ENCODE measurements around the gene CASZ1. TPM values are rescaled to one million over a fixed set of nuclear protein-coding genes. Genes with fewer than 3 reads are reported as not detected.

Gene CASZ1
- total RNA-seq, 1 experiment from 2014 or later = 27.8 TPM

GRCh38 chr1:10784998-10785727 lies 11.3 kb downstream of the CASZ1 start:
- CTCF ChIA-PET = no interaction called here
- Histone ChIP-seq H3K4me1 (ENCODE audit: control insufficient read depth, insufficient read depth, low read length) (peaks cover 40% of the 10 kb centered on the region), H3K9me3 (ENCODE audit: control insufficient read depth, insufficient read depth, low read depth, low read length) (no peaks in the 10 kb centered on the region), H3K27me3 (ENCODE audit: control insufficient read depth, insufficient read depth, low read length) (no peaks in the 10 kb centered on the region), H3K27ac (ENCODE audit: low read length) (peak overlapping the region; percentile 9; the same call in 1 of the 2 replicates), H3K4me3 (ENCODE audit: low read depth in 2 of 2, low read length in 2 of 2) (no peak overlapping the region), H3K36me3 (ENCODE audit: control insufficient read depth, insufficient read depth, low read length) (no peaks in the 10 kb centered on the region)
- in situ Hi-C loops (cut with HindIII; ENCODE audit: low pct_unique_long_range_greater_than_20kb, low sequenced_read_pairs) (no loop called here), intact Hi-C loops (cut with micrococcal nuclease; ENCODE audit: unreplicated experiment) (no loop called here)
- TF ChIP-seq SIN3A (IDR thresholded peaks at IDR 0.05; ENCODE audit: borderline replicate concordance, insufficient read depth, low read depth, low read length) (no peak), POLR2AphosphoS5 (IDR thresholded peaks at IDR 0.05; ENCODE audit: low read depth, low read length) (no peak), CTCF (IDR thresholded peaks at IDR 0.05) (no peak), REST (IDR thresholded peaks at IDR 0.05; ENCODE audit: insufficient read depth in 1 of 2, low read depth in 2 of 2, low read length in 1 of 2) (no peak), TCF7L2 (IDR thresholded peaks at IDR 0.05; ENCODE audit: low read depth, low read length) (no peak)
- POLR2A ChIA-PET = interaction anchor here (0.8 kb wide), 1 partner anchor 103 kb away, joined by 3 read pairs; no protein-coding TSS in a partner anchor
- ATAC-seq (no peak), DNase-seq (ENCODE audit: low read depth, low spot score) (no peak)
- BruUV-seq (replicated peaks) = no TSS peak

GRCh38 chr1:10782491-10783244 lies 13.8 kb downstream of the CASZ1 start:
- TF ChIP-seq CTCF (IDR thresholded peaks at IDR 0.05) (no peak), TCF7L2 (IDR thresholded peaks at IDR 0.05; ENCODE audit: low read depth, low read length) (no peak), SIN3A (IDR thresholded peaks at IDR 0.05; ENCODE audit: borderline replicate concordance, insufficient read depth, low read depth, low read length) (no peak), REST (IDR thresholded peaks at IDR 0.05; ENCODE audit: insufficient read depth in 1 of 2, low read depth in 2 of 2, low read length in 1 of 2) (no peak), POLR2AphosphoS5 (IDR thresholded peaks at IDR 0.05; ENCODE audit: low read depth, low read length) (no peak)
- no peaks in the 10 kb centered on the region for H3K36me3 ChIP-seq (ENCODE audit: control insufficient read depth, insufficient read depth, low read length)
- ChIA-PET CTCF (no interaction called here), POLR2A (no interaction called here)
- no peak overlapping the region for H3K27ac ChIP-seq (ENCODE audit: low read length)
- no peak overlapping the region for H3K4me3 ChIP-seq (ENCODE audit: low read depth in 2 of 2, low read length in 2 of 2)
- H3K9me3 ChIP-seq (ENCODE audit: control insufficient read depth, insufficient read depth, low read depth, low read length) = no peaks in the 10 kb centered on the region
- peaks cover 31% of the 10 kb centered on the region for H3K4me1 ChIP-seq (ENCODE audit: control insufficient read depth, insufficient read depth, low read length)
- no peaks in the 10 kb centered on the region for H3K27me3 ChIP-seq (ENCODE audit: control insufficient read depth, insufficient read depth, low read length)
- DNase-seq (ENCODE audit: low read depth, low spot score) = no peak
- in situ Hi-C loops (cut with HindIII; ENCODE audit: low pct_unique_long_range_greater_than_20kb, low sequenced_read_pairs) (no loop called here), intact Hi-C loops (cut with micrococcal nuclease; ENCODE audit: unreplicated experiment) (no loop called here)
- BruUV-seq (replicated peaks) = no TSS peak
- ATAC-seq = no peak

Measured in Panc1 (cell line).